RWPE1 (cell line): ENCODE results near the gene CASZ1.
A peak's percentile ranks its signal among the peaks of the same experiment; 100 is the strongest.

ENCODE experiments used
- CTCF ChIA-PET: fragments of 350-600 bp; sonication (Branson Sonifier 250); formaldehyde crosslinking; extraction: SDS; loops from one replicate; lab custom pipeline; 2021; lab: Yijun Ruan, JAX
- POLR2A ChIA-PET: fragments of 400-600 bp; formaldehyde crosslinking; extraction: SDS; loops from one replicate; lab custom pipeline; 2020; ENCODE audit warnings: antibody characterized with exemption; ENCODE audit not compliant: low non-redundant PET; lab: Yijun Ruan, JAX
- DNase-seq: peaks from one replicate; pipeline ENCODE4 v3.0.0; 2012; ENCODE audit warnings: low spot score
- H3K27ac ChIP-seq: fragments of 450-650 bp; 2 replicates; pipeline ENCODE4 v1.5.1; 2017
- CTCF ChIP-seq: fragments of 450-650 bp; conservative IDR thresholded peaks from 2 replicates; pipeline ENCODE4 v1.5.1; 2017; ENCODE audit warnings: low read depth, mild to moderate bottlenecking

The CASZ1 gene

GRCh38 chr1:10753299-10753698 is 43.1 kb downstream of the CASZ1 start:
- no peak for TF ChIP-seq CTCF
- CTCF ChIA-PET = no interaction called here
- DNase-seq = no peak
- POLR2A ChIA-PET = no interaction called here
- no peak overlapping the region for H3K27ac ChIP-seq

- no peak for DNase-seq
- POLR2A ChIA-PET = no interaction called here
- no peak overlapping the region for H3K27ac ChIP-seq
- CTCF ChIA-PET = interaction anchor here (0.6 kb wide), 1 partner anchor 116 kb away, joined by 4 read pairs; no protein-coding TSS in a partner anchor
- no peak for TF ChIP-seq CTCF
Observed at GRCh38 chr1:10751561-10752085, 44.8 kb downstream of the CASZ1 start.

DNA sequence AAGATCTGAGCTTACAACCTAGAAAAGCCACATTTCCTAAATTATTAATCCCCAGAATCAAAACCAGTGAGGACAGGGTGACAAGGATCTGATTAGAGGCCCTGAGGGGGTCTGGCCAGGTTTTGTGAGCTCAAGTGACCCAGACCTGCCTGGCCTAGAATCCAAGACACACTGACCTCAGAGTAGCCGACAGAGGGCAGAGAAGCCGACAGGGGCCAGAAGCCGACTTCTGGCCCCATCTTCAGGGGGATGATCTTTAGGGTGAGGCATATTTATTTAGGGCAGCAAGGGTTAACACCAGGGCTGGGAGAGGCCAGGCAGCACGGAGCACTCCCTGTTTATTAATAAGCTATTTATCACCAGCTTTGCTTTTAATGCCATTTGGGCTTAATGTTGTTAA is 45.3 kb downstream of the CASZ1 start:
- no peak for DNase-seq
- CTCF ChIA-PET = interaction anchor here (0.6 to 0.9 kb wide), 2 partner anchors 44 to 115 kb away, joined by 4 to 5 read pairs; no protein-coding TSS in a partner anchor
- POLR2A ChIA-PET = no interaction called here
- H3K27ac ChIP-seq = no peak overlapping the region
- no peak for TF ChIP-seq CTCF

DNA sequence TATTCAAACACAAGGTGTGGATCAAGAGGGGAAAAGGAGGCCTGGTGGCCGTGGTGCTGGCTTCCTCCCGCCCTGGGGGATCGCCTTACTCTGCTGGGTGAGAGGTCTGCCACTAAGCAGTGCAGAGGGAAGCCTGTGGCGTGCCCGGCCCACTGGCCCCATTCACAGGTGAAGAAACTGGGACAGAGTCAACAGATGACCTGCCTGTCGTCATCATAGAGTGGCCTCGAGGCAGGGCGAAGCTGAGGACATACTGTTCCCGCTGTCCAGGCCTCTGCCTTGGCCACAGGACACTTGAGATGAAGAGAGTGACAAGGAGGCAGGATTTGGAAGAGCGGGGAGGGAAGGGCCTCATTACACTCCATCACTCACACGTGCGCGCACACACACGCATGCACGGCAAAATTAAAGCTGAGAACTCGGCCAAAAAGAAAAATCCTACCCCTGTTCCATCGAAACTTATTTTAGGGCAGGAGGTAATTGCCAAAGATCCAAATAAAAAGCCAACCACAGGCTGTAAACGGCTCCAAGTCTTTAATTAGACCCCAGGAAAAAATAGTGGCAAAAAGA is 50.5 kb downstream of the CASZ1 start:
- ChIA-PET CTCF (no interaction called here), POLR2A (interaction anchor here (0.6 kb wide), 1 partner anchor 58 kb away, joined by 3 read pairs; no protein-coding TSS in a partner anchor)
- H3K27ac ChIP-seq = peak overlapping the region; percentile 48

DNA sequence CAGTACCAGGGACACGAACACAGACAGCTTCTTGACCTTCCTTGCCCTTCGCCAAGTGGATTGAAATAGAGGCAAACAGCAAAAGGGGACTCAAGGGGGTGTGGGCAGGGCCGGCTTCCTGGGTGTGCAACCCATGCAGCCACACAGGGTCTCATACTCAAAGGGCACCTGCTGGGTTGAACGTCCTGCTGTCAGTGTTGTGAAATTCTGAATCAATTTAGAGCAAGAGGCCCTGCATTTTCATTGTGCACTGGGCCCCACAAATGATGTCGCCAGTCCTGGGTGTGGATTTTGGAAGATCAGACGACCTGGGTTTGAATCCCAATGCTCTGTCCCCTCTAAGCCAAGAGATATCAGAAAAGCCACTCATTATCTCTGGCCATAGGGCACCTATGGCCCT is 51.1 kb downstream of the CASZ1 start:
- no peak for DNase-seq
- H3K27ac ChIP-seq = peak overlapping the region; percentile 48
- no peak for TF ChIP-seq CTCF
- ChIA-PET CTCF (no interaction called here), POLR2A (interaction anchor here (0.6 kb wide), 1 partner anchor 58 kb away, joined by 3 read pairs; no protein-coding TSS in a partner anchor)

More for the DNA sequence above, 50.5 kb downstream of the CASZ1 start:
- DNase-seq = no peak
- TF ChIP-seq CTCF = no peak

DNA sequence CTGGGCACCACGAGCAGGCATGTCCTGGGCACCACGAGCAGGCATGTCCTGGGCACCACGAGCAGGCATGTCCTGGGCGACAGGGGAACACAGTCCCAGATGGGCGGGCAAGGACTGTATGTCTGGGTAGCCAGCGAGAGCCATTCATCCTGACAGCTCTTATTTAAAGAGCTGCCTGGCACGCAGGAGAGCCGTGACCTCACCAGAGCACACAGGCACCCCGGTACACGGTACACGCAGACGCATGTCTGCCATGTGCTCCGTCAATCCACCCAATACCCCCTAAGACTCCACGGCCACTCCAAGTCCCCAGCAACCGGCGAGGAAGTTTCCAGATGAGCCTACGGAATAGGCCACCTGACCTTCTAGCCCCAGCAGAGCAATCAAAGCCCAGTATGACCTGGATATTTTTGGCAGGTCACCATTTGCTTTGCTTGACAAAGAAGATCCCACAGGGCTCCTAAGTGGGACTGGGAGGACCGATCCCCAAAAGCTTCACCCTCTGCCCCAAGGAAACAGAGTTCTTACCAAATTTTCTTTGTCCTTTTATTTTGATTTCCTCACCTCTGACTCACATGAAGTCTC is 51.7 kb downstream of the CASZ1 start:
- H3K27ac ChIP-seq = peak overlapping the region; percentile 48
- CTCF ChIA-PET = no interaction called here
- no peak for TF ChIP-seq CTCF
- DNase-seq = no peak
- POLR2A ChIA-PET = no interaction called here
